Fibroblast of lung (primary cell): ENCODE data around the gene TCP11.

Experiments
- EZH2 ChIP-seq: IDR thresholded peaks from 2 replicates; pipeline ENCODE4 v1.5.1; 2012; ENCODE audit warnings: low read length, control low read depth, mild to moderate bottlenecking; ENCODE audit errors: missing control alignments
- TF ChIP-seq, protein P1 (sequence below), 2 donors: IDR thresholded peaks in 1 of 2; conservative IDR thresholded peaks in 1 of 2; 1 replicate in 1 of 2; 2 replicates in 1 of 2; pipeline ENCODE4 v1.5.1; 2011 to 2012; ENCODE audit warnings: low read length in 2 of 2, control low read depth in 1 of 2, inconsistent platforms in 1 of 2, low read depth in 1 of 2, mild to moderate bottlenecking in 1 of 2

DNA sequence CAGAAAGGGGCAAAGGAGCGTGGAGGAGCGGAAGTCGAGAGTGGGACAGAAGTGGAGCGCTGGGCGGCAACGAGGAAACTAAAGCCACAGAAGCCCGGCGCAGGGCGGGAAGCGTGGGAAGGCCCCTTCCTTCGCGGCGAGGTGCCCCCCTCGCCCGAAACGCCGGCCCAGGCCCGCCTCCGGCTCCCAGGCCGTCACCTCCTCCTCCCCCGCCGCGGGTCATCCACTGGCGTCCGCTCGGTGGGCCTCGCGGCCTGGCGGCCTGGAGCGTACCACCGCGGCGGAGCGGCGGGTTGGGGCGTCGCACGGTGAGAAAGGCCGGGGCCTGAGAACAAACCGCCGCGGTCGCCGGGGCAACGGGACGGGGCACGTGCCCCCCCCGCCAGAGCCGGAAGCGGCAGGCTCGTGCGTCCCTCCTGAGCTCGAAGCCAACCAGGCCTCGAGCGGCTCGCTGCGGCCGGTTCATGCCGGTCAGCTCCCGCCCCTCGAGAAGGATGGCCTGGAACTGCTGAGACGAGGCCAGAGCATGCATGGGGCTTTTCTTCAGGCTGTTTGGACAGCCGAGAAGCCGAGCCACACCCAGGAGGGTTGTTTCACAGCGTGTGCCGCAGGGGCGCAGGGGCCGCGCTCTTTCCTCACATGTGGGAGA lies at the start of gene TCP11:
- TF ChIP-seq, protein P1, sequence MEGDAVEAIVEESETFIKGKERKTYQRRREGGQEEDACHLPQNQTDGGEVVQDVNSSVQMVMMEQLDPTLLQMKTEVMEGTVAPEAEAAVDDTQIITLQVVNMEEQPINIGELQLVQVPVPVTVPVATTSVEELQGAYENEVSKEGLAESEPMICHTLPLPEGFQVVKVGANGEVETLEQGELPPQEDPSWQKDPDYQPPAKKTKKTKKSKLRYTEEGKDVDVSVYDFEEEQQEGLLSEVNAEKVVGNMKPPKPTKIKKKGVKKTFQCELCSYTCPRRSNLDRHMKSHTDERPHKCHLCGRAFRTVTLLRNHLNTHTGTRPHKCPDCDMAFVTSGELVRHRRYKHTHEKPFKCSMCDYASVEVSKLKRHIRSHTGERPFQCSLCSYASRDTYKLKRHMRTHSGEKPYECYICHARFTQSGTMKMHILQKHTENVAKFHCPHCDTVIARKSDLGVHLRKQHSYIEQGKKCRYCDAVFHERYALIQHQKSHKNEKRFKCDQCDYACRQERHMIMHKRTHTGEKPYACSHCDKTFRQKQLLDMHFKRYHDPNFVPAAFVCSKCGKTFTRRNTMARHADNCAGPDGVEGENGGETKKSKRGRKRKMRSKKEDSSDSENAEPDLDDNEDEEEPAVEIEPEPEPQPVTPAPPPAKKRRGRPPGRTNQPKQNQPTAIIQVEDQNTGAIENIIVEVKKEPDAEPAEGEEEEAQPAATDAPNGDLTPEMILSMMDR (conservative IDR thresholded peaks at IDR 0.05 in 1 of 2, IDR thresholded peaks at IDR 0.05 in 1 of 2; ENCODE audit: low read depth in 1 of 2, low read length in 2 of 2): no peak
- TF ChIP-seq EZH2: no peak
